Neural progenitor cell (in vitro differentiated cells): ENCODE data around the gene AP2S1.

Experiments
- EZH2 ChIP-seq: fragments of 200-600 bp; sonication (generic); IDR thresholded peaks from 2 replicates; pipeline ENCODE4 v1.6.1; 2017; ENCODE audit warnings: antibody characterized with exemption, mild to moderate bottlenecking, moderate library complexity
- EZH2phosphoT487 ChIP-seq: fragments of 200-600 bp; sonication (generic); IDR thresholded peaks from 2 replicates; pipeline ENCODE4 v1.6.1; 2017; ENCODE audit warnings: antibody characterized with exemption
- TF ChIP-seq, protein P1 (sequence below): fragments of 200-600 bp; sonication (generic); IDR thresholded peaks from 2 replicates; pipeline ENCODE4 v1.5.1; 2017; ENCODE audit warnings: antibody characterized with exemption, mild to moderate bottlenecking

DNA sequence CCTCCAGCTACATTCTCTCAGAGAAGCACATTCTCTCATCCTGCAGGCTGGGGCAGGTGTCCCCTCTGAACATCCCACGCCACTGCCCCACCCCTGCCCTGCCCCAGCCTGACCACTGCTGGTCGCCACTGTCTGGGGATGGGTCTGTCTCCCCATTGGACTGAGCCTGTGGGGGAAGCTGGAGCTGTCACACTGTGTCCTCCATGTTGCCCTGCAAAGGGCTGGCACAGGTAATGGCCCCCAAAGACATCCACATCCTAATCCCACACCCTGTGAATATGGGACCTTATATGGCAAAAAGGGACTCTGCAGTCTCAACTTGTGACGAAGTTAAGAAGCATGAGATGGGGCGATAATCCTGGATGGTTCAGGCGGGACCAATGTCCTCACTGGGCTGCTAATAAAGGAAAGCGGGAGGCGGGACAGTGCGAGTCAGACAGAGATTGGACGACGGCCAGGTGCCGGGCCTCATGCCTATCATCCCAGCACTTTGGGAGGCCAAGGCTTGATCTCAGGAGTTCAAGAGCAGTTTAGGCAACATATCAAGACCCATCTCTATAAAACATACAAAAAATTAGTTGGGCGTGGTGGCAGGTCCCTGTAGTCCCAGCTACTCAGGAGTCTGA is 9.1 kb downstream of the AP2S1 start:
- TF ChIP-seq, protein P1, sequence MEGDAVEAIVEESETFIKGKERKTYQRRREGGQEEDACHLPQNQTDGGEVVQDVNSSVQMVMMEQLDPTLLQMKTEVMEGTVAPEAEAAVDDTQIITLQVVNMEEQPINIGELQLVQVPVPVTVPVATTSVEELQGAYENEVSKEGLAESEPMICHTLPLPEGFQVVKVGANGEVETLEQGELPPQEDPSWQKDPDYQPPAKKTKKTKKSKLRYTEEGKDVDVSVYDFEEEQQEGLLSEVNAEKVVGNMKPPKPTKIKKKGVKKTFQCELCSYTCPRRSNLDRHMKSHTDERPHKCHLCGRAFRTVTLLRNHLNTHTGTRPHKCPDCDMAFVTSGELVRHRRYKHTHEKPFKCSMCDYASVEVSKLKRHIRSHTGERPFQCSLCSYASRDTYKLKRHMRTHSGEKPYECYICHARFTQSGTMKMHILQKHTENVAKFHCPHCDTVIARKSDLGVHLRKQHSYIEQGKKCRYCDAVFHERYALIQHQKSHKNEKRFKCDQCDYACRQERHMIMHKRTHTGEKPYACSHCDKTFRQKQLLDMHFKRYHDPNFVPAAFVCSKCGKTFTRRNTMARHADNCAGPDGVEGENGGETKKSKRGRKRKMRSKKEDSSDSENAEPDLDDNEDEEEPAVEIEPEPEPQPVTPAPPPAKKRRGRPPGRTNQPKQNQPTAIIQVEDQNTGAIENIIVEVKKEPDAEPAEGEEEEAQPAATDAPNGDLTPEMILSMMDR, result no peak
- TF ChIP-seq EZH2phosphoT487 (no peak), EZH2 (no peak)
